ENCODE data around the gene BANF1. TPM values are rescaled to one million over a fixed set of nuclear protein-coding genes. Genes with fewer than 3 reads are reported as not detected.

The BANF1 gene
- total and polyA plus RNA-seq, 2 of the 13 experiments (the other 11 are each of a cell fraction or from before 2014, with no cell fraction given) = 40.5 to 86.5 TPM

- no peak overlapping the region for H3K27ac ChIP-seq (ENCODE audit: extremely low read length, insufficient read depth, low read length)
- no peak overlapping the region for H3K4me3 ChIP-seq (replicated peaks in 1 of 3; ENCODE audit: insufficient read depth in 1 of 3, low read depth in 2 of 3, low read length in 3 of 3)
- no peaks in the 10 kb centered on the region for H3K27me3 ChIP-seq (ENCODE audit: control insufficient read depth in 1 of 2, insufficient read depth in 2 of 2, low read length in 2 of 2)
- no peak for DNase-seq (ENCODE audit: low spot score)
- intact Hi-C loops (cut with micrococcal nuclease; ENCODE audit: unreplicated experiment) (no loop called here), in situ Hi-C loops (cut with HindIII; ENCODE audit: extremely low pct_ligation_motif_present, low pct_unique_long_range_greater_than_20kb) (no loop called here)
- no peak for FAIRE-seq
- H2AFZ ChIP-seq (ENCODE audit: low read length) = no peak overlapping the region
- H4K20me1 ChIP-seq (ENCODE audit: insufficient read depth, low read length) = no peaks in the 10 kb centered on the region
- no peak for TF ChIP-seq MAZ (IDR thresholded peaks at IDR 0.05; ENCODE audit: borderline replicate concordance, low read depth, low read length)
- TF ChIP-seq MAZ (CRISPR knock-in tag; IDR thresholded peaks at IDR 0.05; ENCODE audit: low read depth) = no peak
- no peak for TF ChIP-seq AKAP8 (CRISPR knock-in tag; IDR thresholded peaks at IDR 0.05)
- TF ChIP-seq ZBTB2 (CRISPR knock-in tag; IDR thresholded peaks at IDR 0.05; ENCODE audit: low read depth) = no peak
- TF ChIP-seq ARNT2 (CRISPR knock-in tag; IDR thresholded peaks at IDR 0.05; ENCODE audit: low read depth) = no peak
- no peak for TF ChIP-seq SP1 (IDR thresholded peaks at IDR 0.05)
- TF ChIP-seq SP1 (CRISPR knock-in tag; IDR thresholded peaks at IDR 0.05) = no peak
- TF ChIP-seq ZNF264 (CRISPR knock-in tag; IDR thresholded peaks at IDR 0.05) = no peak
- no peak for TF ChIP-seq EZH2 (conservative IDR thresholded peaks at IDR 0.05; ENCODE audit: low read depth, low read length)
- TF ChIP-seq ZNF644 (CRISPR knock-in tag; IDR thresholded peaks at IDR 0.05; ENCODE audit: low read depth) = no peak
- no peak for TF ChIP-seq TEAD3 (CRISPR knock-in tag; optimal IDR thresholded peaks at IDR 0.05; ENCODE audit: borderline replicate concordance)
- no peak for TF ChIP-seq ZNF260 (CRISPR knock-in tag; IDR thresholded peaks at IDR 0.05; ENCODE audit: borderline replicate concordance, low read depth)
- TF ChIP-seq MED8 (CRISPR knock-in tag; IDR thresholded peaks at IDR 0.05; ENCODE audit: insufficient replicate concordance) = no peak
- TF ChIP-seq, protein P1, sequence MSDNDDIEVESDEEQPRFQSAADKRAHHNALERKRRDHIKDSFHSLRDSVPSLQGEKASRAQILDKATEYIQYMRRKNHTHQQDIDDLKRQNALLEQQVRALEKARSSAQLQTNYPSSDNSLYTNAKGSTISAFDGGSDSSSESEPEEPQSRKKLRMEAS (IDR thresholded peaks at IDR 0.05) = no peak
- TF ChIP-seq, protein P2, sequence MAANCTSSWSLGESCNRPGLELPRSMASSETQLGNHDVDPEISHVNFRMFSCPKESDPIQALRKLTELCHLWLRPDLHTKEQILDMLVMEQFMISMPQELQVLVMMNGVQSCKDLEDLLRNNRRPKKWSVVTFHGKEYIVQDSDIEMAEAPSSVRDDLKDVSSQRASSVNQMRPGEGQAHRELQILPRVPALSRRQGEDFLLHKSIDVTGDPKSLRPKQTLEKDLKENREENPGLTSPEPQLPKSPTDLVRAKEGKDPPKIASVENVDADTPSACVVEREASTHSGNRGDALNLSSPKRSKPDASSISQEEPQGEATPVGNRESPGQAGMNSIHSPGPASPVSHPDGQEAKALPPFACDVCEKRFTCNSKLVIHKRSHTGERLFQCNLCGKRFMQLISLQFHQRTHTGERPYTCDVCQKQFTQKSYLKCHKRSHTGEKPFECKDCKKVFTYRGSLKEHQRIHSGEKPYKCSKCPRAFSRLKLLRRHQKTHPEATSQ (CRISPR knock-in tag; IDR thresholded peaks at IDR 0.05; ENCODE audit: borderline replicate concordance) = no peak
- TF ChIP-seq, protein P3, sequence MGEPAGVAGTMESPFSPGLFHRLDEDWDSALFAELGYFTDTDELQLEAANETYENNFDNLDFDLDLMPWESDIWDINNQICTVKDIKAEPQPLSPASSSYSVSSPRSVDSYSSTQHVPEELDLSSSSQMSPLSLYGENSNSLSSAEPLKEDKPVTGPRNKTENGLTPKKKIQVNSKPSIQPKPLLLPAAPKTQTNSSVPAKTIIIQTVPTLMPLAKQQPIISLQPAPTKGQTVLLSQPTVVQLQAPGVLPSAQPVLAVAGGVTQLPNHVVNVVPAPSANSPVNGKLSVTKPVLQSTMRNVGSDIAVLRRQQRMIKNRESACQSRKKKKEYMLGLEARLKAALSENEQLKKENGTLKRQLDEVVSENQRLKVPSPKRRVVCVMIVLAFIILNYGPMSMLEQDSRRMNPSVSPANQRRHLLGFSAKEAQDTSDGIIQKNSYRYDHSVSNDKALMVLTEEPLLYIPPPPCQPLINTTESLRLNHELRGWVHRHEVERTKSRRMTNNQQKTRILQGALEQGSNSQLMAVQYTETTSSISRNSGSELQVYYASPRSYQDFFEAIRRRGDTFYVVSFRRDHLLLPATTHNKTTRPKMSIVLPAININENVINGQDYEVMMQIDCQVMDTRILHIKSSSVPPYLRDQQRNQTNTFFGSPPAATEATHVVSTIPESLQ (CRISPR knock-in tag; conservative IDR thresholded peaks at IDR 0.05) = no peak
- H3K79me2 ChIP-seq (ENCODE audit: insufficient read depth, low read length) = no peaks in the 10 kb centered on the region
- no peaks in the 10 kb centered on the region for H3K36me3 ChIP-seq (replicated peaks in 1 of 2; ENCODE audit: control insufficient read depth in 1 of 2, insufficient read depth in 2 of 2, low read length in 2 of 2)
- WGBS (ENCODE audit: low lambda C conversion rate) = 83% methylated on average over 8 of the region's 8 CpGs
- no peak for ATAC-seq
- CTCF ChIA-PET (ENCODE audit: low intra/inter-chr PET ratio, low total read pairs) = no interaction called here
- no peaks in the 10 kb centered on the region for H3K9me3 ChIP-seq (ENCODE audit: low read length)
- BruUV-seq (replicated peaks) = no TSS peak
- H3K4me2 ChIP-seq (ENCODE audit: low read depth, low read length) = no peak overlapping the region
- POLR2A ChIA-PET = no interaction called here
- no peak overlapping the region for H3K9ac ChIP-seq (ENCODE audit: insufficient read depth, low read depth, low read length)
- H3K4me1 ChIP-seq (ENCODE audit: insufficient read depth, low read length) = peaks cover 59% of the 10 kb centered on the region
Measured at GRCh38 chr11:65954771-65955170, 47.5 kb upstream of the BANF1 start.

All from HepG2 (cell line).